Endothelial cell (in vitro differentiated cells): ENCODE measurements around the gene HEBP2. TPM values are rescaled to one million over a fixed set of nuclear protein-coding genes. Genes with fewer than 3 reads are reported as not detected.

ENCODE experiments used
- DNase-seq: peaks from one replicate; pipeline ENCODE4 v3.0.0; 2021; ENCODE audit warnings: low spot score
- H3K27ac Mint-ChIP-seq: one replicate; pipeline ENCODE4 v1.8.0; 2021; ENCODE audit warnings: mixed read lengths, inconsistent platforms; ENCODE audit not compliant: unreplicated experiment
- H3K27me3 Mint-ChIP-seq: one replicate; pipeline ENCODE4 v1.8.0; 2021; ENCODE audit warnings: mild to moderate bottlenecking, moderate library complexity, mixed read lengths, inconsistent platforms; ENCODE audit not compliant: unreplicated experiment
- H3K36me3 Mint-ChIP-seq: one replicate; pipeline ENCODE4 v1.8.0; 2021; ENCODE audit warnings: mild to moderate bottlenecking, low read depth, mixed read lengths, inconsistent platforms; ENCODE audit not compliant: unreplicated experiment
- H3K4me1 Mint-ChIP-seq: one replicate; pipeline ENCODE4 v1.8.0; 2021; ENCODE audit warnings: mild to moderate bottlenecking, mixed read lengths, inconsistent platforms; ENCODE audit not compliant: unreplicated experiment
- H3K4me3 Mint-ChIP-seq: one replicate; pipeline ENCODE4 v1.8.0; 2021; ENCODE audit warnings: mild to moderate bottlenecking, mixed read lengths, inconsistent platforms; ENCODE audit not compliant: unreplicated experiment
- H3K9me3 Mint-ChIP-seq: one replicate; pipeline ENCODE4 v1.8.0; 2021; ENCODE audit warnings: mixed read lengths, inconsistent platforms; ENCODE audit not compliant: unreplicated experiment
- CTCF ChIP-seq: fragments of 200-600 bp; sonication (generic); IDR thresholded peaks from one replicate; pipeline ENCODE4 v1.5.0; 2021; ENCODE audit warnings: antibody characterized with exemption; ENCODE audit not compliant: unreplicated experiment
- total RNA-seq: library from RNA; stranded (reverse); fragmentation: NEBNext Ultra II Directional; extraction: Animal tissue kit (Norgen Biotek cat#: 25700); gene quantifications from one replicate; pipeline ENCODE4 v1.2.1, GENCODE V29; 2021; ENCODE audit not compliant: unreplicated experiment

Gene HEBP2
- total RNA-seq, 1 donor from 2014 or later, result 30.1 TPM

GRCh38 chr6:138431256-138432062 is 27.4 kb downstream of the HEBP2 start:
- Mint-ChIP-seq H3K4me3 (peak overlapping the region; percentile 29), H3K36me3 (peaks cover 40% of the 10 kb centered on the region), H3K27ac (peak overlapping the region; percentile 61), H3K27me3 (peaks cover 8% of the 10 kb centered on the region), H3K9me3 (no peaks in the 10 kb centered on the region), H3K4me1 (peaks cover 53% of the 10 kb centered on the region)
- DNase-seq, result no peak
- TF ChIP-seq CTCF, result no peak

GRCh38 chr6:138432063-138432356 is 28.0 kb downstream of the HEBP2 start:
- no peak for TF ChIP-seq CTCF
- Mint-ChIP-seq H3K4me3 (peak overlapping the region; percentile 51), H3K27ac (peak overlapping the region; percentile 61), H3K4me1 (peaks cover 53% of the 10 kb centered on the region), H3K27me3 (peaks cover 8% of the 10 kb centered on the region), H3K36me3 (peaks cover 40% of the 10 kb centered on the region), H3K9me3 (no peaks in the 10 kb centered on the region)
- no peak for DNase-seq

- peaks cover 40% of the 10 kb centered on the region for H3K36me3 Mint-ChIP-seq
- H3K4me1 Mint-ChIP-seq, result peaks cover 52% of the 10 kb centered on the region
- no peak for TF ChIP-seq CTCF
- DNase-seq, result no peak
- no peak overlapping the region for H3K27ac Mint-ChIP-seq
- peak overlapping the region; percentile 32 for H3K4me3 Mint-ChIP-seq
- H3K9me3 Mint-ChIP-seq, result no peaks in the 10 kb centered on the region
- peaks cover 8% of the 10 kb centered on the region for H3K27me3 Mint-ChIP-seq
Observed at GRCh38 chr6:138434096-138434495, 30.1 kb downstream of the HEBP2 start.

- peak overlapping the region; percentile 7 for H3K4me3 Mint-ChIP-seq
Observed at GRCh38 chr6:138434925-138435324, 30.9 kb downstream of the HEBP2 start.

More at GRCh38 chr6:138434925-138435324, 30.9 kb downstream of the HEBP2 start:
- peaks cover 37% of the 10 kb centered on the region for H3K36me3 Mint-ChIP-seq
- H3K4me1 Mint-ChIP-seq, result peaks cover 44% of the 10 kb centered on the region
- H3K27ac Mint-ChIP-seq, result peak overlapping the region; percentile 20
- peaks cover 8% of the 10 kb centered on the region for H3K27me3 Mint-ChIP-seq
- DNase-seq, result no peak
- no peak for TF ChIP-seq CTCF
- no peaks in the 10 kb centered on the region for H3K9me3 Mint-ChIP-seq
